Mucosa of gallbladder (tissue), 1 donor: ENCODE results near the gene FXYD1. TPM values are rescaled to one million over a fixed set of nuclear protein-coding genes. Genes with fewer than 3 reads are reported as not detected.

ENCODE experiments used
- DNase-seq: peaks from one replicate; pipeline ENCODE4 v3.0.0-alpha.2; 2020; ENCODE audit warnings: low spot score
- total RNA-seq: library from RNA; stranded (reverse); gene quantifications from one replicate; pipeline ENCODE4 v1.2.1, GENCODE V29; 2021
- donor health status: DM: no; HTN: no; CAD: no.

FXYD1 gene
- total RNA-seq, 1 donor from 2014 or later = 94.0 TPM

DNA sequence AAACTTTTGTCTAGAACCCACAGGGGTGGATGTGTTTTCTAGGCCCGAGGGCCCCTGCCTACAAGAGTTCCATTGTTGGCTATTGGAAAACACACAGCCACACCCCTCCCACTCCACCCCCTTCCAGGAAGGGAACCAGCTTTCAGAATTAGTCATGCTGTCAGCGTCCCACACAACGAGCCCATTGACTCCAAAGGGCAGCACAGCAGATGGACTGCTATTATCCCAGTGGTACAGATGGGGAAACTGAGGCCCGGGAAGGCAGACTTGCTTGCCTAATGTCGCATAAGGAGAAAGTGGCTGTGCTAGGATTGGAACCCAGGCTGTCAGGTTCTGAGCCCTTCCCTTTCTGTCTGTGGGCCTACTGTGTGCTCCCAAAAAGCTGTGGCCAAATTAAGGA lies 31.1 kb upstream of the FXYD1 start:
- DNase-seq = peak; percentile 51

DNA sequence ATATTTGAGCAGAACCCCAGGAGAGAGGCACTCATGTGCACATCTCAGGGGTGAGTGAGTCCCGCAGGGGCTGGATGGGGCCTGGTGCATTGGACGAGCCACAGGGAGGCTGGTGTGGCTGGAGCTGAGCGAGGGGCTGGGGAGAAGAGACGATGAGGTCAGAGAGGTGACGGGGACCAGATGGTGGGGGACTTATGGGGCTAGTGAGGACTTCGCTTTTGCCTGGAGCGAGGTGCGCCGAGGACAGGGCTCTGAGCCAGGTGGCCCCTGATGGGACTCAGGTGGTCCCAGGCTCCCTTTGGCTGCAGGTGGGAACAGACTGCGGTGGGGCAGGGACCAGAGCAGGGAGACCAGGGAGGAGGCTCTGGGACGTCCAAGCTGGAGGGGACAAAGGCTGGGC lies 29.9 kb upstream of the FXYD1 start:
- no peak for DNase-seq

DNA sequence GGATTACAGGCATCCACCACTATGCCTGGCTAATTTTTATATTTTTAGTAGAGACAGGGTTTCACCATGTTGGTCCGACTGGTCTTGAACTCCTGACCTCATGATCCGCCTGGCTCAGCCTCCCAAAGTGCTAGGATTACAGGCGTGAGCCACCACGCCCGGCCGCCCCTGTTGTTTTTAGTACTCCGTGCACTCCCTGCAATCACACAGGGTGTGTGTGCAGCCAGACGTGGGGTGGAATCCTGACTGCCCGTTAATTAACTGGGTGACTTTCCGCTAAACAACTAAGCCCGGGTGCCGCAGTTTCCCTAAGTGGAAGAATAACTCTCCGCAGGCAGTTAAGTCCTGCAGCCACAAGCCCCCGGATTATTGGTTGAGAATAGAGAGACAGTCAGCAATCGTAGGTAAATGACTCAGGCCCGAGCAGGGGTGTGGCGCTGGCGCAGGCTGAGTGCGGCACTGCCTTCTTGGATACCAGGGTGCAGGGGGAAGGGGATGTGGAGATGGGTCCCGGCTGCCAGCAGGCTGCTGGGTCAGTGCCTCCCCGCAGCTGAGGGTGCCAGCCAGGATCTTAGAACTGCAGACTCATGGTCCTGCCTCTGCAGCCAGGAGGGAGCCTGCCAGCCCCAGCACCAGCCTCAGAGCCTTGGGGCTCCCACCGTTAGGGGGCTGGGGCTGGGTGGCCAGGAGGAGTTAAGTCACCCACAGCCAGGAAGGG lies 29.1 kb upstream of the FXYD1 start:
- no peak for DNase-seq

DNA sequence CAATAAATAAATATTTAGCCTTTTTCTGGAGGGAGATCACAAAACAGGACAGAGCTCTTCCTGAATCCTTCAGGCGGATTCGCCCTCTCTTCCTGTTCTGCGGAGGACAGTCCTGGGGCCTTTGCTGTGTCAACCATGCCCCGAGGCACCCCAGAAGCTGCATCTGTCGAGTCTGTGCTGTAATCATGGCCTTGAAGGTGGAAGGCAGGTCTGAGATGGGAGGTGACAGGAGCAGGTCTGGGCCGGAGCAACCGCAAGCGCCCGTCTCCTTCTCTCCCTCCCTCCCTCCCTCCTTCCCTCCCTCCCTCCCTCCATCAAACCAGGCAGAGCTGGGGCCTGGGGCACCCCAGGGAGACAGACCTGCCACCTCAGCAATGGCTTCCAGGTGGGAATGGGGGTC lies 27.6 kb upstream of the FXYD1 start:
- DNase-seq = no peak

DNA sequence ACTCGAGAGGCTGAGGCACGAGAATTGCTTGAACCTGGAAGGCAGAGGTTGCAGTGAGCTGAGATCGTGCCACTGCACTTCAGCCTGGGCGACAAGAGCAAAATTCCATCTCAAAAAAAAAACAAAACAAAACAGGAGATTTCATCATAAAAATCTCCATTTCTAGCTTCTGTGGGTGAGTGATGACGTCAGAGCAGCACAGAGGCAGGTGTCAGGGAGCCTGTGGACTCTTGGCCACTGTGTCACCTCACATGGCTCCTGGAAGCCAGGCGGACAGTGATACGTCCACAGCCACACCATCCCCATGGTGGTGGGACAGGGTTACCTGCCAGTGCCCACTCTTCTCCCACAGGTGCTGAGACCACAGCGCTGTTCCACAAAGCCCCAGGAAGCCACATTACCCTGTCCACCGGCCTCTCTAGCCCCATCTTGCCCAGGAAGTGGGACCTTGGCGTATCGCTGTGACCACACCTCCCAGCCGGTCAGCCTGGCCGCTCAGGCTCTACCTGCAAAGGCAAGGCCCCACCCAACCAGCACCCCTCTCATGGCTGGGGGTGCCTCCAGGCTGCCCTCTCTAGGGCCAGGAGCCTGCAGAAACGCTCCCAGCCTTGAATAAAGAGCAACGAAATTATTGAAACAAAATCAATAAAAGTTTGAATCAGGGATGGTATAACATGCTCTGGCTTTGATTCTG lies 25.5 kb upstream of the FXYD1 start:
- DNase-seq = no peak

DNA sequence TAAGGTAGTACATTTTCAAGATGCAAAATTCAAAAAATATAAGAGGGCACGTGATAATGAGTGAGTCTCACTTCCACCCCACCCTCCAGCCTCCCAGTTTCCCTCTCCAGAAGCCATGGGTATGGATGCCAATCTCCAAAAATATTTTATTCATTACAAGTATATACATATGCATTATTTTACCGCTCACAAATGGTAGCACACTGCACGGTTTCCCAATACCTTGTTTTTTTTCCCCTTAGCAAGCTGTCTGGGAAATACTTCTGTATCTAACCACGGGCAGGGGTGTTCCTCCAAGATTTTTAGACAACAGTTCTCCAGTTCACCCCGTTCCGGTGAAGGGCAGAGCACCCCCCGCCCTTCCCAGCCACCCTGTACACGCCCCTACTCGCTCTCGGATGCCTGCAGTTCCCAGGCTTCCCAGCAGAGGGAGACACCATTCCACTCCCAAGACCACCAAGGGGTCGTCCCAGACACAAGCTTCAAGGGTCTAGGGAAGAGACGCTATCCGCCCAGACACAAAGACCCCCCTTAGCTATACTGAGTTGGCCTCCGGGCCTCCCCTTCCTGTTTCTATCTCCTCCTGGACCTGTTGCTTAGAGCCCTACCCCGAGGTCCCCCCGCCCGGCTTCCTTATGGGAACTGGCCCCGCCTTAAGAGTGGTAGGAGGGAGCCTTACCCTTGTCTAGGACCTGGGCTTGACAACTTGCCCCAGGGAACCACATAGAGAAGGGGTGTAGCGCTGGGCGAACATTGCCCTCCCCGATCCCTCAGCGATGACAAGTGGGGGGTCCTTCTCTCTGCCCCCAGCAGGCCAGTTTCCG lies 24.1 kb upstream of the FXYD1 start:
- peak; percentile 59 for DNase-seq

DNA sequence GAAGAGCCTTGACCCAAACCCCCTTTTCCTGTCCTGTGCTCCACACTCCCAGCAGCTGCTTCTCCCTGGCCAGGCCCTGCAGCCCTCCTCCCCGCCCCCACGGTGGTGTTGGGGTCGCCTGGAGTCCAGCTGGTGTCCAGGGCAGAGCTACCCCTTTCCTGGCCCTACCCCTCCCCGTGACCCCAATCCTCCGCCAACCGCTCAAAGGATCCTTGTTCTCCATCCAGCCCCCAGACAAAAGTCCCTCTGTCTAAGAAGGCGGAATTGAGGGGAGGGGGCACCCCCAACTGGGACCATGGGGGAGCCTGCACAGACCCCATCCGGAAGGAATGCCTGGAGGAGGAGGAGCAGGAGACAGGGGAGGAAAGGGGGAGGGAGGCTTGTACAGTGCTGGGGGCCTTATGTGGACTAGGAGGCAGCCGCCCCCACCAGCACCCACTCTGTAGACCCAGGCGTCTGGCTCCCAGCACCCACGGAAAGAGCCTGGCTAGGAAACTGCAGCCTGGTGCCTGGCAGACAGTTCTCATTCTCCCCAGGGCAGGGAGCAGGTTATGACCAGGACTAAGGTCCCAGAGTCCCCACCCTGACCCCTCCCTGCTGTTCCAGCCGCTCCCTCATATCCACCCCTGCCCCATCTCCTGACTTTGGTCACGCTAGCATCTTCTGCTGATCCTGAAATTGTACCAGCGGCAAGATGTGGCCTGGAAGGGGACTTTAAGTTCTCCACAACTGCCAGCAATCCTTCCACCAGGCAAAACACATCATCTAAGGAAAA lies 23.3 kb upstream of the FXYD1 start, which contains the start of gene FXYD3:
Gene FXYD3 (plus strand): TSS at position 647 of the 775 bp plus-strand sequence. CDS start 3,554 bp downstream, outside the sequence.
- DNase-seq = no peak

DNA sequence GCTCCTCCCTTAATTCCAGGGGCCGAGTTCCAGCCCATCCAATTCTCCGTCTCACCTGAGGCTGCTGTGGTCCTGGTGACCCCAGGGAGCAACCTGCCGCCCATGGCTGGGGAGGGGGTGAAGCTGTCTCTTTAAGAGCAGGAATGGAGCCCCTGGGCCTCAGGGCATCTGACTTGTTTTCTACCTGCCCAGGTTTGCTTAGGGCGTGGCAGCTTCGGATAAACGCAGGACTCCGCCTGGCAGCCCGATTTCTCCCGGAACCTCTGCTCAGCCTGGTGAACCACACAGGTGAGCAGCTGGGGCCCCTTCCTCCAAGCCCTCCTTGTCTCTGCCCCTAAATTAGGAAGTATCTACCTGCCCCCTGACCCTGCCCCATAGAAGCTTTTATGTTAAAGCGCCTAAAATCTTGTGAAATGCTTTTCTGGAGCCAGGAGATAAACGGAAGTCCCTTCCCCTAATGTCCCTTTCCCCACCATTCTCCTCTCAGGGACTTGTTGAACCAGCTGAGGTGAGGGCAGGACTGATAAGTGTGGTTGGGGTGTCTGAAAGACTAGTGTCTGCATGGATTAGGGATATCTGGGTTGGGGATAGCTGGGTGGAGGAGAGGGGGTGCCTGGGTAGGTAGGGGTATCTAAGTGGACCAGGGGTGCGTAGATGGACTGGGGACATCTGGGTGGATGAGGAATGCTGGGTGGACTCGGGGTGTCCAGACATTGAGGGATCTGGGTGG lies 22.4 kb upstream of the FXYD1 start:
- peak; percentile 56 for DNase-seq

DNA sequence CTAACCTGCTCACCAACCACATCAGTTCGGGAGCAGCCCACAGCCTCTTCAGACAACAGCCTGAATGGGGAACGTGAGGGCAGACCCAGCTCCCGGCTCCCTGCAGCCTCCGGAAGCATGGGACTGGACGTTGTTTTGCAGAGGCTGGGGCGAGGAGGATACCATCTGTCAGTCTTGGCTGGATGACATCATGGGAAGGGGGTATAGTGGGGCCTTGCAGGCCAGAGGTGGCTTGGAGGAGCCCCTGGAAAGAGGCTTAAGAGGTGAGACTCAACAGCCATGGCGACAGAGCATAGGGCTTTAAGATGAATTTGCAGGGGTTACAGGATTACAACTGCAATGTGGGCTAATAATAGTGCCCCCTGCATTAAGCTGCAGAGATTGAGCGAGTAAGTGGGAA lies 21.5 kb upstream of the FXYD1 start:
- no peak for DNase-seq

DNA sequence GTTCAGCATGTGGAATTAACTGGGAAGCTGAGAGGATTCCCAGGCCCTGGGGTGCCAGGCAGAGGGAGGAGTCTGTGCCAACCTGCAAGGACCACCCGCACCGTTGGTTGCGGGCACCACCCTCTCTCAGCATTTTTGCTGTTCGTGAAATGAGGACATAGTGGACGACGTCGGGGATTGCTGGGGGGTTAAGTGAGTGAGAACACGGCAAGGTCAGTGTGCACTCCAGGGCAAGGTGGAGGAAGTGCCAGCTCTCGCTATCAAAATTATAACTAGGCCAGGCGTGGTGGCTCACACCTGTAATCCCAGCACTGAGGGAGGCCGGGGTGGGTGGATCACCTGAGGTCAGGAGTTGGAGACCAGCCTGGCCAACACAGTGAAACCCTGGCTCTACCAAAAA lies 20.8 kb upstream of the FXYD1 start:
- no peak for DNase-seq

DNA sequence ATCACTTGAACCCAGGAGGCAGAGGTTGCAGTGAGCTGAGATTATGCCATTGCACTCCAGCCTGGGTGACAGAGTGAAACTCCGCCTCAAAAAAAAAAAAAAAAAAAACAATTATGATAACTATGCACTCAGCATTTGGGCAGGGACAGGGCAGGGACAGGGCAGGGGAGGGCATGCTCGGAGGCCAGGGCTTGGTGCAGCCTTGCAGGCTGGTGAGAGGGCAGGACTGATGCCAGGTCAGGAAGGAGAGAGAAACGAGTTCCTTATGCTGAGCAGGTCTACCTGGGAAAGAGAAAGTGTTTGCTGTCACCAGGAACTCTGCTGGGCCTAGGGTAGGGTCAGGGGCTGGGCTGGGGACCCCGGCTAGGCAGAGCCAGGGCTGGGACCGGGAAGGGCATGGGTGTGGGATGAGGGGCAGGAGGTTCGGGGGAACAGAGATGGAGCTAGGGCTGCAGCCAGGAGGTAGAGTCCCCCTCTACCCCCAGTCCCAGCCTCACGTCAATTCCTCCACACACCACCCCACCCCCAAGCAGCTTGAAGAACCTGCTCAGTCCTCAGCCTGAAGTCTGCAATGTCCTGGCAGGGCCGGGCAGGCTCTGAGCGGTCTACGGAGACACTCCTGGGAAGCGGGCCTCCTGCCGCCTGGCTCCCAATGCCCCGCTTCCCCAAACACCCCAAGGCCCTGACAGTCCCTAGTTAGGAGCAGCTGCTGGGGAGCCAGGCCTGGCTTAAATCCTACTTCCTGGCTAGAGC lies 20.2 kb upstream of the FXYD1 start:
- no peak for DNase-seq

DNA sequence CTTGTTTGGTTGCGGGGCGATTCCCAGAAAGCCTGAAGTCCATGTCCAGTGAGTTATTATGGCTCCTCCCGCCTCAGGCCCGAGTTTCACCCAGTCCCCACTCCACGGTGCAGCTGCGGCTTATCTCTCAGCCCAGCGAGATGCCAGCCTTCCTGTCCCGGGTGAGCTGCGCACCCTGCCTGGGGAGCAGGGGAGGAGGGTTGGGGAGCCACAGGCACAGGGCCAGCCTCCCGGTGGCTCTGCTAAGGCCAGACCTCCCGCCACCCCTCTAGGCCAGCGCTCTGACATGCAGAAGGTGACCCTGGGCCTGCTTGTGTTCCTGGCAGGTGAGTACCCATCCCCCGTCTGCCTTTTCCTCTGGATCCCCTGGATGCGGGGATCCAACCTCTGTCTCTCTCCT lies 19.5 kb upstream of the FXYD1 start:
- no peak for DNase-seq

DNA sequence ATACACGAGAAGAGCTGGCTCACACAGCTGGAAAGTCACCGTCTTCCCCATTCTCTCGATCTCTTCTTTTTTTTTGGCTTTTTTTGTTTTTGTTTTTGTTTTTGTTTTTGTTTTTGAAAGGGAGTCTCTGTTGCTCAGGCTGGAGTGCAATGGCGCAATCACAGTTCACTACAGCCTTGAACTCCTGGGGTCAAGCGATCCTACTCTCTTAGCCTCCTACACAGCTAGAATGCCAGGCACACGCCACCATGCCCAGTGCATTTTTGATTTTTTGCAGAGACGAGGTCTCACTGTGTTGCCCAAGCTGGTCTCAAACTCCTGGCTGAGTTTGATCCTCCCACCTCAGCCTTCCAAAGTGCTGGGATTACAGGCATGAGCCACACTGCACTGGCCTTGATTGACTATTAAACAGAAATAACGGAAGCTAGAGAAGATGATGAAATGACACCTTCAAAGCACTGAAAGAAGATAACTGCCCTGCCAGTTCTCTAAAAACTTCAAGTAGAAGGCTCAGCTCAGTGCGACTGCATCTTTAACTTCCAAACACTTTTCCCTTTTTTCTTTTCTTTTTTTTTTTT lies 19.0 kb upstream of the FXYD1 start:
- DNase-seq = no peak

DNA sequence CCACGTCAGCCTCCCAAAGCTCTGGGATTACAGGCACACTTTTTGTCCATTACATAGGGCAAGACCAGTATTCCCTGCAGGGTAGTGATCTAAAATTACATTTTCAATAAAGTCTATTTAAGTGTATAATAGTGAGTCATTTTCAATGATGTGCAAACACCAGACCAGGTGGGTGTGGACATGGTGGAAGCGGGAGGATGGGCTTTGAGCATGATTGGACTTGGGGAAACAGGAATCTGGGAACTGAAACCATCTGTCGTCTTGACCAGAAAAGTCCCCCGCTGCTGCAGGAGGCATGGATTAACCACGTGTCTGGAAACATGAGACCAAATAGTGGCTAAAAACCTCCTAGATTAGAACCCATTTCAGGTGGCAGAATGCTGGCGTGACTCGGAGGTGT lies 18.1 kb upstream of the FXYD1 start:
- DNase-seq = no peak

DNA sequence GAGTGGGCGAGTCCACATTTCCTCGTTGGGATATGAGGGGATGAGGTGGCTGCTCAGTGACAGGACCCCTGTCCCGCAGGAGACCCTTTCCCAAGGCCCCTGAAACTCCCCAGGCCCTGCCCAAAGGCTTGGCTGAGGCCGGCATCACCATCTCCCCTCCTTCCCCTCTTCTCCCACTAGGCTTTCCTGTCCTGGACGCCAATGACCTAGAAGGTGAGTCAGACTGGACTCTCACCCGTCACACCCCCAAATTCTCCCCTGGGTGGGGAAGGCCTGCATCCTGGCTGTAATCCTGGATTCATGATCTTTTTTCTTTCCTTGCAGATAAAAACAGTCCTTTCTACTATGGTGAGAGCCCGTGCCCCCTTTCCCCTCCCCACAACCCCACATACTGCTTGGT lies 17.7 kb upstream of the FXYD1 start:
- no peak for DNase-seq

DNA sequence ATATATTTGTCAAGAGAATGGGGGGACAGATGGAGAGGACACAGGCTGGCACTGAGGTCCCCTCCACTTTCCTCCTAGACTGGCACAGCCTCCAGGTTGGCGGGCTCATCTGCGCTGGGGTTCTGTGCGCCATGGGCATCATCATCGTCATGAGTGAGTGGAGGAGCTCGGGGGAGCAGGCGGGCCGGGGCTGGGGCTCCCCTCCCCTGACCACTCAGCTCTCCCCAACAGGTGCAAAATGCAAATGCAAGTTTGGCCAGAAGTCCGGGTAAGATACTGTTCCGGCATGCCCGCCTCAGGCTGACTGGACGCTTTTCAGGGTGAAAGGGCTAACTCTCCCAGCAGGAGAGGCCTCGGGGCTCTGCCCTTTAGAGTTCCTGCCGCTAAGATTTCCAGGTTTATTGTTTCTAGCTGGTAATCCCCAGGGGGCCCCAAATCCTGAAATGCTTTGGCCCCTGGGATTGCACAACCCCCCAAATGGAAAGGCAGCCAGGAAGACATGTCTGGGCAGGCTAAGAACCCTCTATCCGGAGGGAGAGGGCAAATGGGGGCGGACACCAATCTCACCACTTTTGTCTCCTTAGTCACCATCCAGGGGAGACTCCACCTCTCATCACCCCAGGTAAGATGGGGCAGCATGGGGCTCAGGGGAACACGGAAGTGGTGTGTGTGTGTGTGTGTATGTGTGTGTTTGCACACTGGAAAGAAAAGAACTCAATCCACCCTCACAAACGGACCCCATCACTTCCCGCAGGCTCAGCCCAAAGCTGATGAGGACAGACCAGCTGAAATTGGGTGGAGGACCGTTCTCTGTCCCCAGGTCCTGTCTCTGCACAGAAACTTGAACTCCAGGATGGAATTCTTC lies 15.7 kb upstream of the FXYD1 start:
- DNase-seq = no peak

DNA sequence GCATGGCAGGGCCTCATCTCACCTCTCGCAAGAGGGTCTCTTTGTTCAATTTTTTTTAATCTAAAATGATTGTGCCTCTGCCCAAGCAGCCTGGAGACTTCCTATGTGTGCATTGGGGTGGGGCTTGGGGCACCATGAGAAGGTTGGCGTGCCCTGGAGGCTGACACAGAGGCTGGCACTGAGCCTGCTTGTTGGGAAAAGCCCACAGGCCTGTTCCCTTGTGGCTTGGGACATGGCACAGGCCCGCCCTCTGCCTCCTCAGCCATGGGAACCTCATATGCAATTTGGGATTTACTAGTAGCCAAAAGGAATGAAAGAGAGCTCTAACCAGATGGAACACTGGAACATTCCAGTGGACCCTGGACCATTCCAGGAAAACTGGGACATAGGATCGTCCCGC lies 15.1 kb upstream of the FXYD1 start:
- no peak for DNase-seq

DNA sequence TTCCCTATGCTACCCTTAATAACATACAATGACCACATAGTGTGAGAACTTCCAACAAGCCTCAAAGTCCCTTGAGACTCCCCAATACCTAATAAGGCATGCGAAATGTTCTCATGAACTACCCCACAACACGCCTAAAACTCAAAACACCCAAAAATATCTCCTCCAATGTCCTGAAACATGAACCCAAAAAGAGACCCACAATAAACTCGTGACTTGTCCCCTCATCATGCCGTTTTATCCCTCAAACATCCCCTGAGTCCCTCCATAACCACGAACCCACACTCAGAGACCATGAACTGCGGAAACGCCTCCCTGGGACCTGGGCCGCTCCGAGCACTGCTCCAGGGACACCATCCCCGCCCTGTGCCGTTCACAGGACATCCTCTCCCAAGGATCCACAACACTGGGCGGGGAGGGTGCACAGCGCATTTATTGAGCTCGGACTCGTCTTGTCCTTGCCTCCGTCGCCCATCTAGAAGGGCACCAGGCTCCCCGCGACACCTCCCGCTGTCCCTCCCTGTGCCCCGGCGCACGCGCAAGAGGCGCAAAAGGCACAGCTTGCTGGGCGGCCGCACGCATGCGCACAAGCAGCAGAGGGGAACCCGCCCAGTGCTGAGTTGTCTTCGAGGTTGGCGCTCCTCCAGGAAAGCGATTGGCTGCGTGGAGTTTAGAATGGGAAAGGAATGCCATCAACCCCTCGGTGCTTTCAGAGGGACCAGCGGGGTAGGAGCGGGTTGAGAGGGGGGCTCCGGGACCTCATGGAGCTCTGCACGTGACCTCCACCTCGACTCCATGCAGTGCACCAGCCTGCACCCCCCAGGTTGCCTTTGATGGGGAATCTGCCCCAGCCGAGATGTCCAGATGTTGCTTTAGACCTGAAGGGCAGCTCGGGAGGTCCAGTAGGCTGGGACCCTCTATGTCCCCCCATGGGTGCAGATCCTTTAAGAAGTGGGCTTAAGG lies 14.2 kb upstream of the FXYD1 start:
- DNase-seq = peak; percentile 93
